H9 (cell line): ENCODE results near the gene TTYH1. TPM values are rescaled to one million over a fixed set of nuclear protein-coding genes. Genes with fewer than 3 reads are reported as not detected.

Experiments used
- DNase-seq: peaks from one replicate; pipeline ENCODE4 v3.0.0-alpha.2; 2017
- H2AFZ ChIP-seq: one replicate; pipeline ENCODE4 v1.6.1; 2013; ENCODE audit warnings: mild to moderate bottlenecking, low read length, control low read depth, moderate library complexity
- H2AK5ac ChIP-seq: 2 replicates; pipeline ENCODE4 v1.6.1; 2013; ENCODE audit warnings: low read length, control low read depth, mixed read lengths; ENCODE audit not compliant: insufficient read length
- H2BK120ac ChIP-seq: one replicate; pipeline ENCODE4 v1.6.1; 2013; ENCODE audit warnings: low read depth, mild to moderate bottlenecking, low read length, control low read depth, inconsistent platforms; ENCODE audit not compliant: poor library complexity, severe bottlenecking
- H2BK12ac ChIP-seq: 2 replicates; pipeline ENCODE4 v1.6.1; 2013; ENCODE audit warnings: low read length, control low read depth, mixed read lengths, low read depth; ENCODE audit not compliant: insufficient read length
- H2BK15ac ChIP-seq: 2 replicates; pipeline ENCODE4 v1.6.1; 2013; ENCODE audit warnings: low read depth, low read length, control low read depth
- H2BK20ac ChIP-seq: one replicate; pipeline ENCODE4 v1.6.1; 2013; ENCODE audit warnings: low read depth, mild to moderate bottlenecking, low read length, control low read depth, inconsistent platforms; ENCODE audit not compliant: poor library complexity, severe bottlenecking
- H2BK5ac ChIP-seq: 2 replicates; pipeline ENCODE4 v1.6.1; 2013; ENCODE audit warnings: low read length, control low read depth, mixed read lengths; ENCODE audit not compliant: insufficient read length
- H3K14ac ChIP-seq: 2 replicates; pipeline ENCODE4 v1.6.1; 2013; ENCODE audit warnings: low read length, control low read depth; ENCODE audit not compliant: insufficient read depth
- H3K18ac ChIP-seq: 2 replicates; pipeline ENCODE4 v1.6.1; 2013; ENCODE audit warnings: low read depth, mild to moderate bottlenecking, mixed read lengths, low read length, control low read depth; ENCODE audit not compliant: insufficient read length
- H3K23ac ChIP-seq: 2 replicates; pipeline ENCODE4 v1.6.1; 2013; ENCODE audit warnings: low read length, control low read depth, mixed read lengths, low read depth; ENCODE audit not compliant: insufficient read length
- H3K23me2 ChIP-seq: 2 replicates; pipeline ENCODE4 v1.6.1; 2013; ENCODE audit warnings: low read depth, mild to moderate bottlenecking, mixed read lengths, low read length, control low read depth; ENCODE audit not compliant: insufficient read length, poor library complexity, severe bottlenecking
- H3K27ac ChIP-seq: 2 replicates; pipeline ENCODE4 v1.5.1; 2013; ENCODE audit warnings: low read length, control low read depth, mixed read lengths, low read depth; ENCODE audit not compliant: insufficient read length
- H3K27me3 ChIP-seq: 2 replicates; pipeline ENCODE4 v1.6.1; 2013; ENCODE audit warnings: low read length, control low read depth, inconsistent platforms; ENCODE audit not compliant: insufficient read depth
- H3K4ac ChIP-seq: 2 replicates; pipeline ENCODE4 v1.6.1; 2013; ENCODE audit warnings: low read depth, mild to moderate bottlenecking, control low read depth, inconsistent platforms, low read length, moderate library complexity
- H3K4me1 ChIP-seq: 2 replicates; pipeline ENCODE4 v1.6.1; 2013; ENCODE audit warnings: low read length, control low read depth, inconsistent platforms; ENCODE audit not compliant: insufficient read depth
- H3K4me2 ChIP-seq: 2 replicates; pipeline ENCODE4 v1.6.1; 2013; ENCODE audit warnings: low read length, control low read depth, mixed read lengths; ENCODE audit not compliant: insufficient read length, insufficient read depth
- H3K56ac ChIP-seq: 2 replicates; pipeline ENCODE4 v1.6.1; 2013; ENCODE audit warnings: low read depth, mild to moderate bottlenecking, mixed read lengths, low read length, control low read depth; ENCODE audit not compliant: insufficient read length
- H3K79me1 ChIP-seq: 2 replicates; pipeline ENCODE4 v1.6.1; 2013; ENCODE audit warnings: low read depth, mild to moderate bottlenecking, moderate library complexity, low read length, control low read depth, inconsistent platforms; ENCODE audit not compliant: insufficient read depth, poor library complexity, severe bottlenecking
- H3K79me2 ChIP-seq: 2 replicates; pipeline ENCODE4 v1.6.1; 2013; ENCODE audit warnings: low read length, control low read depth, inconsistent platforms; ENCODE audit not compliant: insufficient read depth
- H3K9ac ChIP-seq: 2 replicates; pipeline ENCODE4 v1.6.1; 2013; ENCODE audit warnings: low read length, control low read depth, mixed read lengths; ENCODE audit not compliant: insufficient read length; ENCODE audit errors: extremely low read depth
- H3K9me3 ChIP-seq: one replicate; pipeline ENCODE4 v1.6.1; 2013; ENCODE audit warnings: low read depth, low read length, inconsistent platforms; ENCODE audit not compliant: control insufficient read depth
- H3T11ph ChIP-seq: one replicate; pipeline ENCODE4 v1.6.1; 2013; ENCODE audit warnings: mild to moderate bottlenecking, low read length, control low read depth, inconsistent platforms
- H4K20me1 ChIP-seq: one replicate; pipeline ENCODE4 v1.6.1; 2013; ENCODE audit not compliant: control insufficient read depth, insufficient read length, insufficient read depth
- H4K5ac ChIP-seq: 2 replicates; pipeline ENCODE4 v1.6.1; 2013; ENCODE audit warnings: low read depth, mild to moderate bottlenecking, mixed read lengths, low read length, control low read depth; ENCODE audit not compliant: insufficient read length
- H4K8ac ChIP-seq: replicated peaks from 2 replicates; pipeline ENCODE4 v1.6.1; 2013; ENCODE audit warnings: low read length, control low read depth, mixed read lengths, low read depth; ENCODE audit not compliant: insufficient read length
- H4K91ac ChIP-seq: 2 replicates; pipeline ENCODE4 v1.6.1; 2013; ENCODE audit warnings: low read depth, mild to moderate bottlenecking, moderate library complexity, mixed read lengths, low read length, control low read depth; ENCODE audit not compliant: insufficient read length
- H3K27ac Mint-ChIP-seq, 3 experiments: 2 replicates in 2 of 3; 3 replicates in 1 of 3; pipeline ENCODE4 v1.8.0; 2020 to 2021; ENCODE audit warnings: mixed read lengths in 3 of 3, mild to moderate bottlenecking in 1 of 3, moderate library complexity in 1 of 3
- H3K27me3 Mint-ChIP-seq: 2 replicates; pipeline ENCODE4 v1.8.0; 2021; ENCODE audit warnings: low read depth, mild to moderate bottlenecking, moderate library complexity, mixed read lengths
- H3K36me3 Mint-ChIP-seq, 3 experiments: 2 replicates in 2 of 3; 3 replicates in 1 of 3; pipeline ENCODE4 v1.8.0; 2020 to 2021; ENCODE audit warnings: low read depth in 3 of 3, mixed read lengths in 3 of 3; ENCODE audit not compliant: insufficient read depth in 1 of 3
- H3K4me1 Mint-ChIP-seq, 2 experiments: 2 replicates each; pipeline ENCODE4 v1.8.0; 2020; ENCODE audit warnings: mixed read lengths in 2 of 2
- H3K4me3 Mint-ChIP-seq, 2 experiments: 2 replicates in 1 of 2; 3 replicates in 1 of 2; pipeline ENCODE4 v1.8.0; 2020 to 2021; ENCODE audit warnings: mild to moderate bottlenecking in 2 of 2, mixed read lengths in 2 of 2, moderate library complexity in 1 of 2
- H3K9me3 Mint-ChIP-seq, 2 experiments: 2 replicates in 1 of 2; 3 replicates in 1 of 2; pipeline ENCODE4 v1.8.0; 2020; ENCODE audit warnings: mild to moderate bottlenecking in 2 of 2, mixed read lengths in 2 of 2, moderate library complexity in 1 of 2
- CTCF ChIP-seq: fragments of 200-600 bp; sonication (generic); conservative IDR thresholded peaks from 3 replicates; pipeline ENCODE4 v1.8.0; 2021; ENCODE audit warnings: antibody characterized with exemption, mild to moderate bottlenecking
- WGBS: extraction: QIAGEN DNeasy Blood & Tissue Kit; methylation state at CpG from one replicate; pipeline ENCODE4 v1.1.7; 2013; ENCODE audit warnings: missing lambda C conversion rate, low lambda C conversion rate, mixed read lengths; ENCODE audit not compliant: insufficient read length; ENCODE audit errors: extremely low coverage; 5-methylcytosine and 5-hydroxymethylcytosine counted together
- total RNA-seq: library from RNA; stranded (reverse); gene quantifications from 2 replicates; pipeline ENCODE4 v1.2.1, GENCODE V29; 2021

Gene TTYH1
- total RNA-seq, 1 experiment from 2014 or later: 47.1 TPM

GRCh38 chr19:54469496-54469934 lies 54.3 kb downstream of the TTYH1 start:
- no peak overlapping the region for H2BK5ac ChIP-seq
- no peak overlapping the region for H3K23ac ChIP-seq
- no peaks in the 10 kb centered on the region for H3K79me2 ChIP-seq
- no peak overlapping the region for H3K14ac ChIP-seq
- H3K9ac ChIP-seq: no peak overlapping the region
- H3K27ac ChIP-seq: no peak overlapping the region
- no peak overlapping the region for H4K8ac ChIP-seq
- Mint-ChIP-seq H3K36me3 (no peaks in the 10 kb centered on the region), H3K27ac (no peak overlapping the region), H3K9me3 (0 out of 5 replicates have a peak, but pooled peaks cover 0 to 3% of the 10 kb centered on the region in 2 experiments), H3K4me3 (no peak overlapping the region; a peak in 2 of 5 replicates), H3K4me1 (peaks cover 15 to 25% of the 10 kb centered on the region in 2 experiments), H3K27me3 (peaks cover 65% of the 10 kb centered on the region)
- H2BK12ac ChIP-seq: no peak overlapping the region
- no peak overlapping the region for H4K91ac ChIP-seq
- no peak overlapping the region for H3K4me2 ChIP-seq
- peaks cover 2% of the 10 kb centered on the region; the same call in 1 of the 2 replicates for H3K27me3 ChIP-seq
- H3K9me3 ChIP-seq: no peaks in the 10 kb centered on the region
- H2AFZ ChIP-seq: no peak overlapping the region
- no peak overlapping the region for H4K5ac ChIP-seq
- H3T11ph ChIP-seq: no peak overlapping the region
- H3K4me1 ChIP-seq: no peaks in the 10 kb centered on the region
- H3K4ac ChIP-seq: no peak overlapping the region
- H3K56ac ChIP-seq: no peak overlapping the region
- TF ChIP-seq CTCF: no peak
- H3K18ac ChIP-seq: no peak overlapping the region
- no peak overlapping the region for H2AK5ac ChIP-seq
- no CpG with 5 or more reads among the region's 8 CpGs for WGBS
- no peaks in the 10 kb centered on the region for H4K20me1 ChIP-seq
- no peak overlapping the region for H2BK120ac ChIP-seq
- H3K79me1 ChIP-seq: no peaks in the 10 kb centered on the region
- H2BK20ac ChIP-seq: no peak overlapping the region
- H3K23me2 ChIP-seq: peaks cover 7% of the 10 kb centered on the region
- DNase-seq: no peak
- no peak overlapping the region for H2BK15ac ChIP-seq
